Neural progenitor cell (in vitro differentiated cells): Measurements from ENCODE around the gene MOSMO. TPM values are rescaled to one million over a fixed set of nuclear protein-coding genes. Genes with fewer than 3 reads are reported as not detected.

Experiments
- DNase-seq: peaks from one replicate; pipeline ENCODE4 v3.0.0-alpha.2; 2016; ENCODE audit warnings: low spot score
- H2AFZ ChIP-seq: fragments of 200-600 bp; sonication (generic); replicated peaks from 2 replicates; pipeline ENCODE4 v1.6.1; 2016; ENCODE audit warnings: antibody characterized with exemption
- H3F3A ChIP-seq: fragments of 200-600 bp; sonication (generic); 2 replicates; pipeline ENCODE4 v1.6.1; 2016; ENCODE audit warnings: antibody characterized with exemption, low read depth
- H3K27ac ChIP-seq: fragments of 200-600 bp; sonication (generic); 2 replicates; pipeline ENCODE4 v1.5.1; 2016; ENCODE audit warnings: mild to moderate bottlenecking
- H3K27me3 ChIP-seq: fragments of 200-600 bp; sonication (generic); 2 replicates; pipeline ENCODE4 v1.6.1; 2016; ENCODE audit warnings: mild to moderate bottlenecking, moderate library complexity
- H3K36me3 ChIP-seq: fragments of 200-600 bp; sonication (generic); 2 replicates; pipeline ENCODE4 v1.5.1; 2016
- H3K4me1 ChIP-seq: fragments of 200-600 bp; sonication (generic); 2 replicates; pipeline ENCODE4 v1.6.1; 2016; ENCODE audit warnings: mixed run types
- H3K4me2 ChIP-seq: fragments of 200-600 bp; sonication (generic); 2 replicates; pipeline ENCODE4 v1.6.1; 2016
- H3K4me3 ChIP-seq: fragments of 200-600 bp; sonication (generic); 2 replicates; pipeline ENCODE4 v1.5.1; 2016
- H3K79me2 ChIP-seq: fragments of 200-600 bp; sonication (generic); 2 replicates; pipeline ENCODE4 v1.6.1; 2016; ENCODE audit warnings: low read depth
- H3K9ac ChIP-seq: fragments of 200-600 bp; sonication (generic); 2 replicates; pipeline ENCODE4 v1.6.1; 2016
- H3K9me3 ChIP-seq: fragments of 200-600 bp; sonication (generic); 2 replicates; pipeline ENCODE4 v1.5.1; 2016; ENCODE audit warnings: low read depth
- H4K20me1 ChIP-seq: fragments of 200-600 bp; sonication (generic); 2 replicates; pipeline ENCODE4 v1.6.1; 2016; ENCODE audit warnings: low read depth
- H3K27ac Mint-ChIP-seq: 3 replicates; pipeline ENCODE4 v1.8.0; 2021; ENCODE audit warnings: mixed read lengths
- H3K27me3 Mint-ChIP-seq: 2 replicates; pipeline ENCODE4 v1.8.0; 2022; ENCODE audit warnings: low read depth, mild to moderate bottlenecking, inconsistent platforms, moderate library complexity, mixed read lengths; ENCODE audit not compliant: insufficient read depth
- H3K36me3 Mint-ChIP-seq: 3 replicates; pipeline ENCODE4 v1.8.0; 2021; ENCODE audit warnings: mixed read lengths
- H3K4me1 Mint-ChIP-seq: 3 replicates; pipeline ENCODE4 v1.8.0; 2021; ENCODE audit warnings: mixed read lengths
- H3K4me3 Mint-ChIP-seq: 3 replicates; pipeline ENCODE4 v1.8.0; 2021; ENCODE audit warnings: mild to moderate bottlenecking, moderate library complexity, mixed read lengths
- H3K9me3 Mint-ChIP-seq: 3 replicates; pipeline ENCODE4 v1.8.0; 2020; ENCODE audit warnings: mixed read lengths
- CTCF ChIP-seq: fragments of 200-600 bp; sonication (generic); IDR thresholded peaks from 2 replicates; pipeline ENCODE4 v1.5.1; 2017; ENCODE audit warnings: antibody characterized with exemption, mild to moderate bottlenecking
- EZH2 ChIP-seq: fragments of 200-600 bp; sonication (generic); IDR thresholded peaks from 2 replicates; pipeline ENCODE4 v1.6.1; 2017; ENCODE audit warnings: antibody characterized with exemption, mild to moderate bottlenecking, moderate library complexity
- EZH2phosphoT487 ChIP-seq: fragments of 200-600 bp; sonication (generic); IDR thresholded peaks from 2 replicates; pipeline ENCODE4 v1.6.1; 2017; ENCODE audit warnings: antibody characterized with exemption
- total RNA-seq: library from RNA; depleted of rRNA; stranded (reverse); fragments of >200 nt; gene quantifications from 2 replicates; pipeline ENCODE4 v1.2.3, GENCODE V29; 2015; ENCODE audit warnings: low replicate concordance

Gene MOSMO
- total RNA-seq, 1 donor from 2014 or later, result 35.2 TPM

- Histone ChIP-seq H3K9ac (no peak overlapping the region), H3K4me3 (no peak overlapping the region), H3K4me1 (peaks cover 26% of the 10 kb centered on the region), H3K27me3 (no peaks in the 10 kb centered on the region), H3K36me3 (no peaks in the 10 kb centered on the region), H3F3A (peaks cover 21% of the 10 kb centered on the region), H3K27ac (no peak overlapping the region), H3K9me3 (no peaks in the 10 kb centered on the region), H3K4me2 (no peak overlapping the region), H2AFZ (no peak overlapping the region), H4K20me1 (peaks cover 16% of the 10 kb centered on the region), H3K79me2 (peaks cover 26% of the 10 kb centered on the region)
- no peak for TF ChIP-seq EZH2
- no peak overlapping the region for H3K4me3 Mint-ChIP-seq
- DNase-seq, result no peak
- H3K9me3 Mint-ChIP-seq, result peaks cover 10% of the 10 kb centered on the region
- peaks cover 4% of the 10 kb centered on the region for H3K36me3 Mint-ChIP-seq
- no peaks in the 10 kb centered on the region for H3K27me3 Mint-ChIP-seq
- no peak overlapping the region for H3K27ac Mint-ChIP-seq
- peaks cover 18% of the 10 kb centered on the region for H3K4me1 Mint-ChIP-seq
Measured at GRCh38 chr16:22065252-22065651, 57.3 kb downstream of the MOSMO start.

DNA sequence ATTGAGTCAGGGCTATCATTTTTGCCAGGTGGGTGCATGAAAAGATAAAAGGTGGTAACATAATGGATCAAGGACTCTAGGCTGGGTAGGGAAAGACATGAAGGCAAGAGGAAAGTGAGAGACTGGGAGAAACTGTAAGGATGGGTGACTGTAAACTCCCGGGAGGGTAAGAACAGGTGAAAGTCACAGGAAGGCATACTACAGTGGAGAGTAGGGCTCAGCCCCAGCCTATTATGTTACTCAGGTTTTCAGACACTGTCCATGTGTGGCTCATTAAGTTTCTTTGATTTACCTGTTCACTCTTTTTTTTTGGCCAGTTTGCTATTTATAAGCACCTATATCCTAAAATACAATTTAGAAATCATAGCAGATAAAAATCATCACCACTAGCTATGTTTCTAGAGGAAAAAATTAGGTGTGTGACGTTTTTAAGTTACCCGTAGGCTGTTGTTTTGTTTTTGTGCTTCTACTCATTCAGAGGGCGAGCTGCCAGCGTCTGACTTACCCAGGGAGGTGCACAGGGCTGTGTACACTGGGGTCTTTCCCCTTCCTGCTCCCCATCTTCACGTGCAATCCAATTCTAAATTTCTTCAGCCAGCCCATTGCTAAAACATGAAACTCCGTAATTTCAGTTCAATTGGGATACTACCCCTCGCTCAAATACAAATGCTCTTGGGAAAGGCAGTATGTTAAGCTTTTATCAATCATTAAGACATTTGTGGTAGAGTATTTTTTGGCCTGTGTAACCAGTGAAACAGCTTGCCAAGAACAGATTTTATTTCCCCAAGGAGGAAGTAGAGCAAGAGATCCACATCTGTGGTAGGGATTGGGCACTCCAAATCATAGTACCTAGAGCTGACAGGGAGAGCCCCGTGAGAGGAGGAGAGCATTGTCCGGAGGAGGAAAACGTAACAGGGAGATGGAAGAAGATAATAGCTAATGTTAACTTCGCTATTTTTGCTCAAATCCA is 62.7 kb downstream of the MOSMO start:
- peaks cover 13% of the 10 kb centered on the region for H3K4me1 ChIP-seq
- no peaks in the 10 kb centered on the region for H3K27me3 ChIP-seq
- Mint-ChIP-seq H3K9me3 (peaks cover 10% of the 10 kb centered on the region), H3K27me3 (no peaks in the 10 kb centered on the region), H3K36me3 (peaks cover 4% of the 10 kb centered on the region), H3K4me1 (no peaks in the 10 kb centered on the region), H3K27ac (no peak overlapping the region), H3K4me3 (no peak overlapping the region)
- H2AFZ ChIP-seq, result no peak overlapping the region
- peak overlapping the region; percentile 10 for H3K27ac ChIP-seq
- peaks cover 7% of the 10 kb centered on the region for H4K20me1 ChIP-seq
- H3K79me2 ChIP-seq, result peaks cover 24% of the 10 kb centered on the region
- DNase-seq, result no peak
- TF ChIP-seq EZH2, result no peak
- TF ChIP-seq EZH2phosphoT487, result no peak
- TF ChIP-seq CTCF, result no peak
- no peak overlapping the region for H3K4me3 ChIP-seq
- no peaks in the 10 kb centered on the region for H3K36me3 ChIP-seq
- H3F3A ChIP-seq, result no peaks in the 10 kb centered on the region
- H3K4me2 ChIP-seq, result no peak overlapping the region
- H3K9ac ChIP-seq, result no peak overlapping the region
- no peaks in the 10 kb centered on the region for H3K9me3 ChIP-seq

- Mint-ChIP-seq H3K36me3 (peaks cover 4% of the 10 kb centered on the region), H3K9me3 (peaks cover 7% of the 10 kb centered on the region), H3K27ac (no peak overlapping the region), H3K4me3 (no peak overlapping the region), H3K4me1 (no peaks in the 10 kb centered on the region), H3K27me3 (no peaks in the 10 kb centered on the region)
- no peaks in the 10 kb centered on the region for H3K27me3 ChIP-seq
- peaks cover 19% of the 10 kb centered on the region for H3K4me1 ChIP-seq
- H3K79me2 ChIP-seq, result peaks cover 24% of the 10 kb centered on the region
- no peak for TF ChIP-seq EZH2
- no peak for TF ChIP-seq CTCF
- no peak for TF ChIP-seq EZH2phosphoT487
- H4K20me1 ChIP-seq, result peaks cover 7% of the 10 kb centered on the region
- DNase-seq, result peak; percentile 29
- no peak overlapping the region for H3K9ac ChIP-seq
- no peaks in the 10 kb centered on the region for H3K36me3 ChIP-seq
- H2AFZ ChIP-seq, result no peak overlapping the region
- H3K9me3 ChIP-seq, result no peaks in the 10 kb centered on the region
- H3K27ac ChIP-seq, result peak overlapping the region; percentile 10
- no peaks in the 10 kb centered on the region for H3F3A ChIP-seq
- H3K4me3 ChIP-seq, result no peak overlapping the region
- H3K4me2 ChIP-seq, result no peak overlapping the region
Measured at GRCh38 chr16:22071331-22071910, 63.5 kb downstream of the MOSMO start.
